Stimulated activated CD8-positive, alpha-beta memory T cell treated with anti-CD3 and anti-CD28 coated beads, Interleukin-15, amount 100 ng/mL, for 48 hours (primary cell): ENCODE measurements around the gene UBE2M.
"Not testable (repeated sequence)": the region's sequence is repeated elsewhere in the genome, so short reads cannot be mapped to it uniquely, and the experiment has no call there.

ENCODE experiments used
- DNase-seq, 2 donors: peaks; one replicate each; pipeline ENCODE4 v3.0.0-alpha.2; 2020; ENCODE audit warnings: low read depth in 2 of 2

UBE2M gene

GRCh38 chr19:58558066-58558622 is at the start of gene UBE2M:
TSS of gene UBE2M (minus strand) at chr19:58558611. CDS start at chr19:58558381, 230 bp downstream.
- no peak for DNase-seq

GRCh38 chr19:58607213-58607612 is 48.8 kb upstream of the UBE2M start:
- not testable (repeated sequence) for DNase-seq

- DNase-seq: not testable (repeated sequence)
Observed at GRCh38 chr19:58606251-58606896, 48.0 kb upstream of the UBE2M start.

GRCh38 chr19:58586133-58586765 is 27.8 kb upstream of the UBE2M start:
- no peak for DNase-seq

GRCh38 chr19:58585442-58586132 is 27.2 kb upstream of the UBE2M start:
- no peak for DNase-seq

GRCh38 chr19:58584498-58585441 is 26.4 kb upstream of the UBE2M start:
- no peak for DNase-seq

- no peak for DNase-seq
Observed at GRCh38 chr19:58582985-58583384, 24.6 kb upstream of the UBE2M start.

GRCh38 chr19:58581227-58582141 is 23.1 kb upstream of the UBE2M start:
- DNase-seq: peak; percentile 82

- DNase-seq: no peak
Observed at GRCh38 chr19:58579473-58580142, 21.2 kb upstream of the UBE2M start.

GRCh38 chr19:58578012-58578925 is 19.9 kb upstream of the UBE2M start:
- DNase-seq: no peak

GRCh38 chr19:58577581-58577980 is 19.2 kb upstream of the UBE2M start:
- DNase-seq: not testable (repeated sequence)

GRCh38 chr19:58575183-58576041 is 17.0 kb upstream of the UBE2M start:
- peak; percentile 79 to 80 for DNase-seq

GRCh38 chr19:58573658-58574164 is 15.3 kb upstream of the UBE2M start:
- no peak for DNase-seq

GRCh38 chr19:58572818-58573657 is 14.6 kb upstream of the UBE2M start, which contains the start of gene MZF1:
TSS of gene MZF1 (minus strand) at chr19:58573335. CDS start at chr19:58571389, 1,946 bp downstream.
- peak; percentile 99 to 100 for DNase-seq

GRCh38 chr19:58572026-58572817 is 13.8 kb upstream of the UBE2M start:
- DNase-seq: no peak

- no peak for DNase-seq
Observed at GRCh38 chr19:58571575-58571947, 13.2 kb upstream of the UBE2M start.
